ENCODE results near the gene TRIM29. TPM values are rescaled to one million over a fixed set of nuclear protein-coding genes. Genes with fewer than 3 reads are reported as not detected.

Gene TRIM29
- total and polyA plus RNA-seq, 2 experiments from 2014 or later: not detected

DNA sequence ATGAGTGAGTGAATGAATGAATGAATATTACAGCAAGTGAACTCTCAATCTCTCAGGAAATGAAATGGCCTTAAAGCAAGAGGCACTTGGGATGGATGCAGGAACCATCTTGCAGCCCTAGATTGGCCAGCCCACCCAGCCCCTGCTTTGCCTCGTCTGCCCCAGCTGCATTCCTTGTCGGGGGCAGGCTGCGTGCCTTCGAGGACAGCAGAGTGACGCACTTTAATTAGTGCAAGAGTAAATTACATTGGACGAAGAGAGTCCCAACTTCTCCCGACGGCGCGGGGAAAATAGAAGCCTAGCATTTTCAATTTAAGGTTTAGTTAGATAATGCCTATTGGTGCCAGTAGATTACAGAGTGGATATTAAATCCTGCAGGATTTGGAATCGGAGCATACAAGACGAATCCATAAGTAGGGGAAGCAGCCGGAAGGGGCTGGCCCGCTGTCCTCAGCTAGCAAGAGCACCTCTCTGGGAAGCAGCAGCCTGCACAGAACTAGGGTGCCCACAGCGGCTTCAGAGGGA, 33.8 kb downstream of the TRIM29 start:
- no peak for DNase-seq (ENCODE audit: low read depth in 1 of 2, low spot score in 1 of 2)
- Histone ChIP-seq H3K4me1 (ENCODE audit: low read depth) (no peaks in the 10 kb centered on the region), H3K27me3 (no peaks in the 10 kb centered on the region), H3K4me3 (no peak overlapping the region), H3K27ac (no peak overlapping the region), H3K36me3 (no peaks in the 10 kb centered on the region), H3K9me3 (ENCODE audit: low read depth) (no peaks in the 10 kb centered on the region)
- no peak for TF ChIP-seq CTCF (IDR thresholded peaks at IDR 0.05; ENCODE audit: low read depth, low read length)

DNA sequence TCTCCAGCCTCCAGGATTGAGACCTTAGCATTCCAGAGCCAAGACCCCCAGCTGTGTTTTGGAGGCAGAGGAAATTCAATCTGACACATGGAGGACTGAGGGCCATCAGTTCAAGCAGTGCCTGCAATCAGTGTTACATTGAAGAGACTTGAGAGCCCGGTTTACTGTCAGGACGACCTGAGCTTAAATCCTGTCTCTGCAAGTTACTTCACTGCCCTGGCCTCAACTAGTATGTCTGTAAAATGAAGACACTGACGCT, 35.1 kb downstream of the TRIM29 start:
- Histone ChIP-seq H3K4me1 (ENCODE audit: low read depth) (no peaks in the 10 kb centered on the region), H3K4me3 (no peak overlapping the region), H3K9me3 (ENCODE audit: low read depth) (no peaks in the 10 kb centered on the region), H3K36me3 (no peaks in the 10 kb centered on the region), H3K27me3 (no peaks in the 10 kb centered on the region), H3K27ac (no peak overlapping the region)
- DNase-seq (ENCODE audit: low read depth in 1 of 2, low spot score in 1 of 2): no peak
- no peak for TF ChIP-seq CTCF (IDR thresholded peaks at IDR 0.05; ENCODE audit: low read depth, low read length)

DNA sequence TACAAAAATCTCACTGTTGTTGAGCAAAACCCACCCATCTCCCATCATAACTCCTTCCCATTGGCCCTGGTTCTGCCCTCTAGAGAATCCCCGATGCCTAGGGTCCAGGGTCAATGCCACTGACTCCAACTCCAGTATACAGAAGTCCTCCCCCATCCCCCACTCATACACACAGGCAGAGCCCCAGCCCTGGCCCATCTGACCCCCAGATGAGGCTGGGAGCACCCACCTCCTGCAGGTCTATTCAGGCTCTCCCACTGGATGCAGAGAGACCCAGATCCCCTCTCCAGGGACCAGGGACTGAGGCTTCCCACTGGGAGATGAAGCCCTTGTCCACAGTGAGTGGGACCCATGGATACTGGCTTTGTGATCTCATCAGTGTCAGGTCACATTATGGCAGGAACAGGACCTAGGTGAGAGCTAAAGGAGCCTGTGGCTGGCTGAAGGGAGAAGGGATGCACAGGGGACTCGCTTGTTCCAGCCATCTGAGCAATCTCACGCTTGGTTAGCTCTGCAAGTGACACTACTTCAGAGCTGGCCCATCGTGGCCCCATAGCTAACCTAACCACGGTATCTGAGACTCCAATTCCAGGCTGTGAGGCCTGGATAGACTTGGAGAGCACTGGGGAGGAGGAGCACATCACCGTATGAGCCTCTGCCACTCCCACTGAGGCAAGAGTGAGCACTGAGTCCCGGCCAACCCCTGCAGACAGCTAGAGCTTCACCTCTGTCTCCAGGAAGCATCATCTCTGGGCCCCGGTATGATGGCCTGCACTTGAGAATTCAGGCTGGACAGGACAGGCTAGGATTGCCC, 35.7 kb downstream of the TRIM29 start:
- Histone ChIP-seq H3K4me1 (ENCODE audit: low read depth) (peaks cover 5% of the 10 kb centered on the region), H3K4me3 (no peak overlapping the region), H3K9me3 (ENCODE audit: low read depth) (no peaks in the 10 kb centered on the region), H3K27ac (no peak overlapping the region), H3K36me3 (no peaks in the 10 kb centered on the region), H3K27me3 (no peaks in the 10 kb centered on the region)
- DNase-seq (ENCODE audit: low read depth in 1 of 2, low spot score in 1 of 2): no peak
- TF ChIP-seq CTCF (IDR thresholded peaks at IDR 0.05; ENCODE audit: low read depth, low read length): no peak

DNA sequence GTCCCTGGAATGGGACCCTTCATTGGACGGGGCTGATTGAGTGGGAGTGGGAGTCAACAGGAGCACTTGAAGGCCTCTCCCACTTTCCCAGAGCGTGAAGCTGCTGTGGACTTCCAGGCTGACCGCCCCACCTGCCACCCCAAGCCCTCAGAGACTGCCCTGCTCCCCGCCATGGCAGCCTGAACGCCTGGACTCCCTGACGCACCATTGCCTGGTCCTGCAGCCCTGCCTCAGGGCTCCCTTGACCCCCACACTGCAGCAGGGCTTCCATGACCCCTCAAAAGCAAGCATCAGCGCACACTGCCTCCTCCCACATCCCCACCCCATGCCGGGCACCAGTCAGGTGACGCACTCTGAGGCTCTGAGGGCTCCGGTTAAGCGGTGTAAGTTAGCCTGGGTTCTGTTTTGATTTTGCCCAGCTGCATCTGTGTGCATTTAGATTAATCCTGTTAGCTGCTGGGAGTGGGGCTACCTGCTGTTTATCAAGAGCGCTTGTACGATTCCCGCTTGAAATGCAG, 39.4 kb downstream of the TRIM29 start:
- no peaks in the 10 kb centered on the region for H3K36me3 ChIP-seq
- no peak overlapping the region for H3K4me3 ChIP-seq
- no peak overlapping the region for H3K27ac ChIP-seq
- no peak for TF ChIP-seq CTCF (IDR thresholded peaks at IDR 0.05; ENCODE audit: low read depth, low read length)
- peaks cover 14% of the 10 kb centered on the region for H3K4me1 ChIP-seq (ENCODE audit: low read depth)
- no peaks in the 10 kb centered on the region for H3K27me3 ChIP-seq
- no peaks in the 10 kb centered on the region for H3K9me3 ChIP-seq (ENCODE audit: low read depth)
- no peak for DNase-seq (ENCODE audit: low read depth in 1 of 2, low spot score in 1 of 2)

- no peaks in the 10 kb centered on the region for H3K9me3 ChIP-seq (ENCODE audit: low read depth)
- DNase-seq (ENCODE audit: low read depth in 1 of 2, low spot score in 1 of 2): no peak
- no peak for TF ChIP-seq CTCF (IDR thresholded peaks at IDR 0.05; ENCODE audit: low read depth, low read length)
- peaks cover 14% of the 10 kb centered on the region for H3K4me1 ChIP-seq (ENCODE audit: low read depth)
- H3K4me3 ChIP-seq: no peak overlapping the region
- H3K36me3 ChIP-seq: no peaks in the 10 kb centered on the region
- H3K27me3 ChIP-seq: no peaks in the 10 kb centered on the region
- no peak overlapping the region for H3K27ac ChIP-seq
Measured at GRCh38 chr11:120097721-120098385, 40.1 kb downstream of the TRIM29 start.

Measured in cardiac muscle cell (in vitro differentiated cells and primary cell).